ENCODE measurements around the gene PHC2. TPM values are rescaled to one million over a fixed set of nuclear protein-coding genes. Genes with fewer than 3 reads are reported as not detected.

PHC2 gene
- total RNA-seq, 1 donor from 2014 or later = 31.3 TPM

- no peaks in the 10 kb centered on the region for H3K9me3 ChIP-seq (ENCODE audit: control insufficient read depth in 3 of 3, low read length in 3 of 3)
- H3K9ac ChIP-seq (ENCODE audit: low read depth in 1 of 3, low read length in 3 of 3) = no peak overlapping the region
- no peaks in the 10 kb centered on the region for H3K27me3 ChIP-seq (ENCODE audit: control insufficient read depth in 3 of 3, insufficient read depth in 3 of 3, low read length in 3 of 3)
- peaks cover 29 to 52% (median 41%) of the 10 kb centered on the region in 3 donors for H3K4me1 ChIP-seq (ENCODE audit: control insufficient read depth in 3 of 3, insufficient read depth in 3 of 3, low read length in 3 of 3)
- H3K27ac ChIP-seq (ENCODE audit: low read depth, low read length) = peak overlapping the region; percentile 15
- H3K36me3 ChIP-seq (ENCODE audit: control insufficient read depth in 3 of 3, insufficient read depth in 3 of 3, low read length in 3 of 3) = no peaks in the 10 kb centered on the region
- H3K4me3 ChIP-seq (ENCODE audit: low read length in 3 of 3) = no peak overlapping the region
Measured at GRCh38 chr1:33384040-33384812, 46.7 kb downstream of the PHC2 start.

GRCh38 chr1:33383489-33383888 lies 47.4 kb downstream of the PHC2 start:
- H3K4me1 ChIP-seq (ENCODE audit: control insufficient read depth in 3 of 3, insufficient read depth in 3 of 3, low read length in 3 of 3) = peaks cover 24 to 46% (median 40%) of the 10 kb centered on the region in 3 donors
- H3K27me3 ChIP-seq (ENCODE audit: control insufficient read depth in 3 of 3, insufficient read depth in 3 of 3, low read length in 3 of 3) = no peaks in the 10 kb centered on the region
- no peak overlapping the region for H3K4me3 ChIP-seq (ENCODE audit: low read length in 3 of 3)
- H3K27ac ChIP-seq (ENCODE audit: low read depth, low read length) = peak overlapping the region; percentile 67
- no peaks in the 10 kb centered on the region for H3K36me3 ChIP-seq (ENCODE audit: control insufficient read depth in 3 of 3, insufficient read depth in 3 of 3, low read length in 3 of 3)
- no peak overlapping the region for H3K9ac ChIP-seq (ENCODE audit: low read depth in 1 of 3, low read length in 3 of 3)
- no peaks in the 10 kb centered on the region for H3K9me3 ChIP-seq (ENCODE audit: control insufficient read depth in 3 of 3, low read length in 3 of 3)

DNA sequence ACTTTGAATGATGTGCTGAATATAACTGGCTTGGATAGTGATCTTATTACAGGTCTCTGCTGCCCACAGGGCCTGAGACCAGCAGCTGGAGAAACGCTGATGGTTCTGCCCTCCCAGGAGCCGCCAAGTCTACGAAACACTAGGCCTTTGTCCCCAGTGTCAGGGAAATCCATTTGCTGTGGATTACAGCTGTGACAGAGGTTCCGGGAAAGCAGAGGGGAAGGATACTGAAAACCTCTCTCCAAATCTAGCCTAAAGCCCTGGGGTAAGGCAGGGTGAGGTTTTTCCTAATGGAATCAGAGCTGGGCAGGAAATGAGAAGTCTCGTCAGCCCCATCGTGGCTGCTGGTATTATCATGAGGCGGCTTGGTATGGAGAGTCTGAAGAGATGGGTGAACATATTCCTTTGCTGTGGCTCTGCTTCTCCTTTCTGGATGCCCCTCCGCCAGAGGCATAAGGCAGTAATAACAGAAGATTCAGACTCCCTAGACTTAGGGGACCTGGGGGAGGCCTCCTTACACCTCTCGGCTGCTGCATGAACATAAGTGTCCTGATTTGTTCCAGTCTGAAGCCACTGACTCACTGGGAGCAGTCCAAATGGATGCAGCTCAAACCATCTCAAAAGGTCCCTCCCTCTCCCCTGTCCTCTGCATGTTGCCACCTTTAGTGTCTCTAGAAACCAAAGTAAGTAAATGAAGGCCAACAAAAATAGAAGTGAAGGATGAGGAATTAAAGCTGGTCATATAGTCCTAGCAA lies 48.1 kb downstream of the PHC2 start:
- H3K27ac ChIP-seq (ENCODE audit: low read depth, low read length) = peak overlapping the region; percentile 67
- no peaks in the 10 kb centered on the region for H3K27me3 ChIP-seq (ENCODE audit: control insufficient read depth in 3 of 3, insufficient read depth in 3 of 3, low read length in 3 of 3)
- no peak overlapping the region for H3K4me3 ChIP-seq (ENCODE audit: low read length in 3 of 3)
- peaks cover 24 to 47% (median 39%) of the 10 kb centered on the region in 3 donors for H3K4me1 ChIP-seq (ENCODE audit: control insufficient read depth in 3 of 3, insufficient read depth in 3 of 3, low read length in 3 of 3)
- peak overlapping the region; percentile 47 to 74 (median 55) for H3K9ac ChIP-seq (ENCODE audit: low read depth in 1 of 3, low read length in 3 of 3)
- no peaks in the 10 kb centered on the region for H3K9me3 ChIP-seq (ENCODE audit: control insufficient read depth in 3 of 3, low read length in 3 of 3)
- no peaks in the 10 kb centered on the region for H3K36me3 ChIP-seq (ENCODE audit: control insufficient read depth in 3 of 3, insufficient read depth in 3 of 3, low read length in 3 of 3)

GRCh38 chr1:33381977-33382376 lies 48.9 kb downstream of the PHC2 start:
- H3K9me3 ChIP-seq (ENCODE audit: control insufficient read depth in 3 of 3, low read length in 3 of 3) = no peaks in the 10 kb centered on the region
- no peak overlapping the region for H3K9ac ChIP-seq (ENCODE audit: low read depth in 1 of 3, low read length in 3 of 3)
- no peaks in the 10 kb centered on the region for H3K36me3 ChIP-seq (ENCODE audit: control insufficient read depth in 3 of 3, insufficient read depth in 3 of 3, low read length in 3 of 3)
- H3K27ac ChIP-seq (ENCODE audit: low read depth, low read length) = peak overlapping the region; percentile 67
- peaks cover 24 to 53% (median 39%) of the 10 kb centered on the region in 3 donors for H3K4me1 ChIP-seq (ENCODE audit: control insufficient read depth in 3 of 3, insufficient read depth in 3 of 3, low read length in 3 of 3)
- no peaks in the 10 kb centered on the region for H3K27me3 ChIP-seq (ENCODE audit: control insufficient read depth in 3 of 3, insufficient read depth in 3 of 3, low read length in 3 of 3)
- no peak overlapping the region for H3K4me3 ChIP-seq (ENCODE audit: low read length in 3 of 3)

DNA sequence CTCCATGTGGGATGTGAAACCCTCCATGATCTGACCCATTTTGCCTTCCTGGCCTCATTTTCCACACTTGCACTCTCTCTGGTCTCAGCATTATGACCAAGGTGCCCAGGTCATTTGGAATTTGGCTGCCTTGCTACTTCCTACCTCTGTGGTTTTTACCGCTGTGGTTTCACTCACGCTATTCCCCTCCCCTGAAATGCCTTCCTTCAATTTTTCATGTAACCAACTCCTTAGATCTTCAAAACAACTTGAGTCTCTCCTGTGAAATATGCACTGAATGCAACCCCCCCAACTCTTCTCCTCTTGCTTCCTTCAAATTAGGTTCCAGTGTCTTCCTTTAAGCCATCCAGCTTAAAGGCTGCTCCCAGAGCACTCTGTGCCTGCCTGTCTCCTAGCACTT lies 50.1 kb downstream of the PHC2 start:
- no peak overlapping the region for H3K27ac ChIP-seq (ENCODE audit: low read depth, low read length)
- no peaks in the 10 kb centered on the region for H3K9me3 ChIP-seq (ENCODE audit: control insufficient read depth in 3 of 3, low read length in 3 of 3)
- H3K4me1 ChIP-seq (ENCODE audit: control insufficient read depth in 3 of 3, insufficient read depth in 3 of 3, low read length in 3 of 3) = peaks cover 24 to 54% (median 39%) of the 10 kb centered on the region in 3 donors
- no peak overlapping the region for H3K4me3 ChIP-seq (ENCODE audit: low read length in 3 of 3)
- H3K27me3 ChIP-seq (ENCODE audit: control insufficient read depth in 3 of 3, insufficient read depth in 3 of 3, low read length in 3 of 3) = no peaks in the 10 kb centered on the region
- H3K36me3 ChIP-seq (ENCODE audit: control insufficient read depth in 3 of 3, insufficient read depth in 3 of 3, low read length in 3 of 3) = no peaks in the 10 kb centered on the region
- no peak overlapping the region for H3K9ac ChIP-seq (ENCODE audit: low read depth in 1 of 3, low read length in 3 of 3)

DNA sequence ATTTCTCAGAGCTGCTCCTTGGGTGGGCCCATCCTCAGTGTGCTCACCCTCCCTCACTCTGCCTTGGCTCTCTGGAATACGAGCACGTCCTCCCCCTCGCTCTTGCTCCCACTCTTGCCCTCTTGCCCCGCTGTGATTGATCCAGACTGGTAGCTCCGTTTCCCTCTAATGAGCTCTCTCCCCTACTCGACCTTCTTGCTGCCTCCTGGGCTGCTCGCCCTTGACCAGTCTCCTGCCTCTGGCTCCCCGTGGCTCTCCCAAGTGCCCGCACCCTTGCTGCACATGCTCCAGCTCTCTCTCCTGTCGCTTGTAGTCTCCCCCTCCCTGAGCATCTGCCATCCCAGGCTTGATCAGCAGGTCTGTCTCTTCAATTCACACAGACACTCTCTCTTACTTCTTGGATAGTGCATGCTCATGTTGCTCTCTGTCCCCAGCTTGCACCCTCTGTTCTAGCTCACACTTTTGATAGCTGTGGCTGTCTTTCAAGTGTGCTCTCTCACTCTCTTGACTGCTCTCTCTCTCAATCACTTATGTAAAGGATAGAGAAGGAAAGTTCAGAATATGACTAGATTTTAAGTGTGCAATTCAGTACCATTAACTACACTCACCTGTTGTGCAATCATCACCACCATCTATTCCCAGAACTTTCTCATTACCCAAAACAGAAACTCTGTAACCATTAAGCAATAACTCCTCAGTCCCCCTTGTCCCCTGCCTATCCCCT lies 51.1 kb downstream of the PHC2 start:
- H3K4me1 ChIP-seq (ENCODE audit: control insufficient read depth in 3 of 3, insufficient read depth in 3 of 3, low read length in 3 of 3) = peaks cover 28 to 58% (median 45%) of the 10 kb centered on the region in 3 donors
- H3K9ac ChIP-seq (ENCODE audit: low read depth in 1 of 3, low read length in 3 of 3) = no peak overlapping the region
- H3K36me3 ChIP-seq (ENCODE audit: control insufficient read depth in 3 of 3, insufficient read depth in 3 of 3, low read length in 3 of 3) = no peaks in the 10 kb centered on the region
- H3K27ac ChIP-seq (ENCODE audit: low read depth, low read length) = no peak overlapping the region
- no peak overlapping the region for H3K4me3 ChIP-seq (ENCODE audit: low read length in 3 of 3)
- no peaks in the 10 kb centered on the region for H3K27me3 ChIP-seq (ENCODE audit: control insufficient read depth in 3 of 3, insufficient read depth in 3 of 3, low read length in 3 of 3)
- no peaks in the 10 kb centered on the region for H3K9me3 ChIP-seq (ENCODE audit: control insufficient read depth in 3 of 3, low read length in 3 of 3)

GRCh38 chr1:33378976-33379375 lies 51.9 kb downstream of the PHC2 start:
- no peak overlapping the region for H3K9ac ChIP-seq (ENCODE audit: low read depth in 1 of 3, low read length in 3 of 3)
- no peaks in the 10 kb centered on the region for H3K27me3 ChIP-seq (ENCODE audit: control insufficient read depth in 3 of 3, insufficient read depth in 3 of 3, low read length in 3 of 3)
- peaks cover 28 to 57% (median 47%) of the 10 kb centered on the region in 3 donors for H3K4me1 ChIP-seq (ENCODE audit: control insufficient read depth in 3 of 3, insufficient read depth in 3 of 3, low read length in 3 of 3)
- H3K4me3 ChIP-seq (ENCODE audit: low read length in 3 of 3) = no peak overlapping the region
- no peaks in the 10 kb centered on the region for H3K36me3 ChIP-seq (ENCODE audit: control insufficient read depth in 3 of 3, insufficient read depth in 3 of 3, low read length in 3 of 3)
- H3K27ac ChIP-seq (ENCODE audit: low read depth, low read length) = no peak overlapping the region
- H3K9me3 ChIP-seq (ENCODE audit: control insufficient read depth in 3 of 3, low read length in 3 of 3) = no peaks in the 10 kb centered on the region

GRCh38 chr1:33378524-33378923 lies 52.4 kb downstream of the PHC2 start:
- no peaks in the 10 kb centered on the region for H3K27me3 ChIP-seq (ENCODE audit: control insufficient read depth in 3 of 3, insufficient read depth in 3 of 3, low read length in 3 of 3)
- H3K9me3 ChIP-seq (ENCODE audit: control insufficient read depth in 3 of 3, low read length in 3 of 3) = no peaks in the 10 kb centered on the region
- H3K4me3 ChIP-seq (ENCODE audit: low read length in 3 of 3) = no peak overlapping the region
- H3K27ac ChIP-seq (ENCODE audit: low read depth, low read length) = no peak overlapping the region
- peaks cover 24 to 57% (median 43%) of the 10 kb centered on the region in 3 donors for H3K4me1 ChIP-seq (ENCODE audit: control insufficient read depth in 3 of 3, insufficient read depth in 3 of 3, low read length in 3 of 3)
- no peak overlapping the region for H3K9ac ChIP-seq (ENCODE audit: low read depth in 1 of 3, low read length in 3 of 3)
- no peaks in the 10 kb centered on the region for H3K36me3 ChIP-seq (ENCODE audit: control insufficient read depth in 3 of 3, insufficient read depth in 3 of 3, low read length in 3 of 3)

DNA sequence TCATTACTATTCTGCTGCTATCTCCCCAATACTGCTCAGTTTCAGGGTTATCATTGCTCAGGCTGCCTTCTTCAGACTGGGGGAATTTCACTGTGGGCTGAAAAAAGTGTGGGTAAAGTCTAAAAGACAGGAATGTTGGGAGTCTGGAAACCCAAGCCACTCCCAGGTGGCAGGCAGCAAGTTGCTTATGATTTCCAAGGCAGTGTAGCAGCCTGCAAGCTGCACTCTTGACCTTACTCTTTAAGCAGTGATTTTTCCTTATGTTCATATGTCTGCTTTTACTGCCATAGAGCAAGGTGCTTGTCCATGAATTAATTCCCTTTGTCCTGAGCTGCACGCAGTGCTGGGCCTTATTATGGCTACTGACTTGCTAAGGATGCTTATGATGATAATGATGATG lies 53.1 kb downstream of the PHC2 start:
- H3K27ac ChIP-seq (ENCODE audit: low read depth, low read length) = no peak overlapping the region
- no peaks in the 10 kb centered on the region for H3K9me3 ChIP-seq (ENCODE audit: control insufficient read depth in 3 of 3, low read length in 3 of 3)
- no peaks in the 10 kb centered on the region for H3K36me3 ChIP-seq (ENCODE audit: control insufficient read depth in 3 of 3, insufficient read depth in 3 of 3, low read length in 3 of 3)
- H3K9ac ChIP-seq (ENCODE audit: low read depth in 1 of 3, low read length in 3 of 3) = no peak overlapping the region
- no peaks in the 10 kb centered on the region for H3K27me3 ChIP-seq (ENCODE audit: control insufficient read depth in 3 of 3, insufficient read depth in 3 of 3, low read length in 3 of 3)
- no peak overlapping the region for H3K4me3 ChIP-seq (ENCODE audit: low read length in 3 of 3)
- H3K4me1 ChIP-seq (ENCODE audit: control insufficient read depth in 3 of 3, insufficient read depth in 3 of 3, low read length in 3 of 3) = peaks cover 18 to 52% (median 37%) of the 10 kb centered on the region in 3 donors
